ENCODE results near the gene HSPA14.
"Not testable (repeated sequence)": the region's sequence is repeated elsewhere in the genome, so short reads cannot be mapped to it uniquely, and the experiment has no call there.

Gene HSPA14

DNA sequence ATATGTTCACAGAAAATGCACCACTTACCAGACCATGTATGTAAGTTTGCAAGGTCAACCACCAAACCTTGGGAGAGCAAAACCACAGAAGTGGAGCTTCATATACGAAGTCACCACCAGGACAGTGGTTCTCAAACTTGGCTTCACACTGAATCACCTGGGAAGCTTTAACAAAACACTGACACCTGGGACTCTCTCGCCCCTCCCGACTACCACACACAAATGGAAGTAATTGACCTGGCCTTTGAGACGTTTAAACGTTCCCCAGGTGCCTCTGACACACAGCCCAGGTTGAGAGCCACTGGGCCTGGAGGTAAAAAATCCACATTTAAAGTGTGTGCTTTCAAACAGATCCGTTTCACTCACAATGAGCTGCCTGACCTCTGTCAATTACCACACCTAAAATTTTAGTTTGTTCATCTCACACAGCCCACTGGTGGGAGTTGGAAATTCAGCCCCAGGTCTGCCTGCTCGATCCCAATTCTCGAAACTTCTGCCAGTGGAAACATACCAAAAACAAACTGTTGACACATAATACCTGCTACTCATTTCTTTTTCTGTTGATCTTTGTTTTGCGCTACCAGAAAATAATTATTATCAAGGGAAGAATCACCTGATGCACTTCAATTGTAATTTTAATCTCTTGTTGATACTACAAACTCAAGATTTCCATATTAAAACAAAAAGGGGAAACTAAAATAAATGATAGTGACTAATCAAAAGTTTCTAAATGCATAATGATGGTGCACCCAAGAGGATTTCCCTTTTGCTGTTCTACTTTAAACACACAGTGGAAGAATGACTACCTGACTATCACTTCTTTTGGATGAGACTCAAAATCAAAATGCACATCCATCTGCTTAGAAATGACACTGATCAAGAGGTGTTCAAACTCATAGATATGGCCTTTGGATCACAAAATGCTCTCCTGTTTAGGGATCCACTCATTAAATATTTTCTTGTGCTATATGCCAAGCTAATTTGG is 26.8 kb upstream of the HSPA14 start:
- no peak for DNase-seq (ENCODE audit: low read depth)
- TF ChIP-seq, protein P1, sequence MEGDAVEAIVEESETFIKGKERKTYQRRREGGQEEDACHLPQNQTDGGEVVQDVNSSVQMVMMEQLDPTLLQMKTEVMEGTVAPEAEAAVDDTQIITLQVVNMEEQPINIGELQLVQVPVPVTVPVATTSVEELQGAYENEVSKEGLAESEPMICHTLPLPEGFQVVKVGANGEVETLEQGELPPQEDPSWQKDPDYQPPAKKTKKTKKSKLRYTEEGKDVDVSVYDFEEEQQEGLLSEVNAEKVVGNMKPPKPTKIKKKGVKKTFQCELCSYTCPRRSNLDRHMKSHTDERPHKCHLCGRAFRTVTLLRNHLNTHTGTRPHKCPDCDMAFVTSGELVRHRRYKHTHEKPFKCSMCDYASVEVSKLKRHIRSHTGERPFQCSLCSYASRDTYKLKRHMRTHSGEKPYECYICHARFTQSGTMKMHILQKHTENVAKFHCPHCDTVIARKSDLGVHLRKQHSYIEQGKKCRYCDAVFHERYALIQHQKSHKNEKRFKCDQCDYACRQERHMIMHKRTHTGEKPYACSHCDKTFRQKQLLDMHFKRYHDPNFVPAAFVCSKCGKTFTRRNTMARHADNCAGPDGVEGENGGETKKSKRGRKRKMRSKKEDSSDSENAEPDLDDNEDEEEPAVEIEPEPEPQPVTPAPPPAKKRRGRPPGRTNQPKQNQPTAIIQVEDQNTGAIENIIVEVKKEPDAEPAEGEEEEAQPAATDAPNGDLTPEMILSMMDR (IDR thresholded peaks at IDR 0.05; ENCODE audit: low read length, missing control alignments) = no peak
- no peak overlapping the region for H3K4me3 ChIP-seq (replicated peaks; ENCODE audit: low read depth, low read length)

DNA sequence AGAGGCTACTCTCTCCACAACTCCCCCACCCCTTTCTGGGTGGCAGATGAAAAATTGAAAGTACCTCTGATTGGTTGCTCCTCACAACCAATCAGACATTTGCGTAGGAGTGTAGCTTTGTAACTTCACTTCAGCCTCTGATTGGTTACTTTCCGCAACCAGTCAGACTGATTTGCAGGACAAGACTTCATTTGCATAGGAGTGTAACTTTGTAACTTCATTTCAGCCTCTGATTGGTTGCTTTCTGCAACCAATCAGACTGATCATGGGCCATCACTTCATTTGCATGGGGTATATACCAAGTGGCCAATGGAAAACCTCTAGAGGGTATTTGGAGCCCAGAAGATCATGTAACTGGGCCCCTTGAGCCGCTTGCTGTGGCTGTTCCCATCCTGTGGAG is 25.8 kb upstream of the HSPA14 start:
- TF ChIP-seq, protein P1 (IDR thresholded peaks at IDR 0.05; ENCODE audit: low read length, missing control alignments) = no peak
- no peak overlapping the region for H3K4me3 ChIP-seq (replicated peaks; ENCODE audit: low read depth, low read length)
- DNase-seq (ENCODE audit: low read depth) = peak; percentile 3

DNA sequence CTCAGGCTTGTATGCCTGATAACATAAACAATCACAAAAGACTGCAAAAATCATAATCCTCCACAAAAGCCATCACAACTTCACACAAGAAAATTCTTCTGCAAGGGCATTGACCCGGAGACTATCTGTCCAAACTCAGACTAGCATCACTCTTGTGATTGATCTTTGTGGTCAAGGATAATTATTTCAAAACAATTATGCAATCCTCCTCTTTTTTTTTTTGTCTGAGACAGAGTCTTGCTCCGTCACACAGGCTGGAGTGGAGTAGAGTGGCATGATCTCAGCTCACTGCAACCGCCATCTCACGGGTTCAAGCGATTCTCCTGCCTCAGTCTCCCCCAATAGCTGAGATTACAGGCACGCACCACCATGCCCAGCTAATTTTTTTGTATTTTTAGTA is 22.4 kb upstream of the HSPA14 start:
- DNase-seq (ENCODE audit: low read depth) = peak; percentile 7
- H3K4me3 ChIP-seq (replicated peaks; ENCODE audit: low read depth, low read length) = no peak overlapping the region
- TF ChIP-seq, protein P1 (IDR thresholded peaks at IDR 0.05; ENCODE audit: low read length, missing control alignments) = no peak

DNA sequence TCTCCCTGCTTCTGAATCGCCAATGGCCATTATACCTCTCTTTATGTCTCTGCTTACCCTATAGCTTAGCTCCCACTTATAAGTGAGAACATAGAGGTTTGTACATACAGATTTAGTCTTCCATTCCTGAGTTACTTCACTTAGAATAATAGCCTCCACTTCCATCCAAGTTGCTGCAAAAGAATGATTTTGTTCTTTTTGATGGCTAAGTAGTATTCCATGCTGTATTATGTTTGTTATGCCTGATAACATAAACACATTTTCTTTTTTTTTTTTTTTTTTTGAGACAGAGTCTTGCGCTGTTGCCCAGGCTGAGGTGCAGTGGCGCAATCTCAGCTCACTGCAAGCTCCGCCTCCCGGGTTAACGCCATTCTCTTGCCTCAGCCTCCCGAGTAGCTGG is 21.4 kb upstream of the HSPA14 start:
- not testable (repeated sequence) for DNase-seq (ENCODE audit: low read depth); H3K4me3 ChIP-seq (replicated peaks; ENCODE audit: low read depth, low read length)

DNA sequence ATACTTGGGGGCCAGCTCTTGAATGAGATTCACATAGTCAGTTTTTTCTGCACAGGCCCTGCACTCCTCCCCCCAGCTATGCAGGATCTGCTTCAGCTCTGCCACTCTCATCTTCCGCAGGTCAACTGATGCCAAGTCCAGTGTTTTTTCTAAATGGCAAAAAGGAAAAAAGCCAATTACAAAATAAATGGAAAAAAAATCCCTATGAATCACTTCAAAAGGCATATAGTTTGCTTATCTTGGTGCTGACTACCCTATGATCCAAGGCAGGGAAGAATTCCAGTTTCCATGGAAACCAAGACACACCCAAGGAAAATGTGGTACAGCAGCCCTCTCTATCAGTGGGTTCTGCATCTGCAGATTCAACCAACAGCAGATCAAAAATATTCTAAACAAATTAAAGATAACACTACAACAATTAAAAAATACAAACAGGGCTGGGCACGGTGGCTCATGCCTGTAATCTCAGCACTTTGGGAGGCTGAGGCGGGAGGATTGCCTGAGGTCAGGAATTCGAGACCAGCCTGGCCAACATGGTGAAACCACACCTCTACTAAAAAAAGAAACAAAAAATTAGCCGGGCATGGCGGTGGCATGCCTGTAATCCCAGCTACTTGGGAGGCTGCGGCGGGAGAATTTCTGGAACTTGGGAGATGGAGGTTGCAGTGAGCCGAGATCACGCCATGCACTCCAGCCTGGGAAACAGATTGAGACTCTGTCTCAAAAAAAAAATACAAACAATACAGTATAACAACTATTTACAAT is 17.9 kb upstream of the HSPA14 start:
- no peak overlapping the region for H3K4me3 ChIP-seq (replicated peaks; ENCODE audit: low read depth, low read length)
- TF ChIP-seq, protein P1 (IDR thresholded peaks at IDR 0.05; ENCODE audit: low read length, missing control alignments) = no peak
- peak; percentile 70 for DNase-seq (ENCODE audit: low read depth)

DNA sequence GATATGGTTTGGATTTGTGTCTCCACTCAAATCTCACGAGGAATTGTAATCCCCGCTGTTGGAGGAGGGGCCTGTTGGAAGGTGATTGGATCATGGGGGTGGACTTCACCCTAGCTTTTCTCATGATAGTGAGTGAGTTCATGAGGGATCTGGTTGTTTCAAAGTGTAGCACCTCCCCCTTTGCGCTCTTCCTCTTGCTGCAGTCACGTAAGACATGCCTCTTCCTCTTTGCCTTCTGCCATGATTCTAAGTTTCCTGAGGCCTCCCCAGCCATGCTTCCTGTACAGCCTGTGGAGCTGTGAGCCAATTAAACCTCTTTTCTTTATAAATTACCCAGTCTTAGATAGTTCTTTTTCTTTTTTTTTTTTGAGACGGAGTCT is 17.3 kb upstream of the HSPA14 start:
- no peak overlapping the region for H3K4me3 ChIP-seq (replicated peaks; ENCODE audit: low read depth, low read length)
- no peak for DNase-seq (ENCODE audit: low read depth)
- TF ChIP-seq, protein P1 (IDR thresholded peaks at IDR 0.05; ENCODE audit: low read length, missing control alignments) = no peak

DNA sequence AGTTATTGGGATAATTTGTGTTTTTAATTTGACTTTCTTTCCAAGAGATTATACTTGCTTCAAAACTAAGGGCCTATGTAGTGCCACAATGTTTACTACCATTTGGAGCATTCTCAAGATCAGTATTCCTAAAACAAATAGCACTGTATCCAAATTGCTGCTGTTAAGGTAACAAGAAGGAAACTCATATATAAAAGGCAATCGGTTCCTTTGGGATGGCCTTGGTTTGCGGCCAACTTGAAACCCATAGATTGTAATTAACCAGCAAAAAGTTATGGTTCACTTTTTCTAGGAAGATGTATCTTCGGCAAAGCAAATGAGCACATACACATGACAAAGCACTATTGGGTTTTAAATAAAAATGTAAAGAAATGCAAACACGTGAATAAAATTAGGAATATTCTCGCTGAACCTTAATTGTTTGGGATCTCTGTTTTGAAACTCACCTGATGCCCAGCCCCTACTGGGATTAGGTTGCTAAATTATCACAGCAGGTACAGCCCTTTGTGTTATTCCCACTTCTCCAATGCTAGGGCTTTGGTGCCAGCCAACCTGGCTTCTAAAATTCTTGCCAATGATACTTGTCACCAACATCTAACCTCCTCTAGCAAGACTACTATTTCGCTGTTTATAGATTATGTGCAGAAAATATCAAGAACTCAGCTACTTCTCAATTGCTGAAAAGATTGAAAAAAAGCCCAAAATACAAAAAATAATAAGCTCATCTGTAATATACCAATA is 16.3 kb upstream of the HSPA14 start:
- DNase-seq (ENCODE audit: low read depth) = no peak
- H3K4me3 ChIP-seq (replicated peaks; ENCODE audit: low read depth, low read length) = no peak overlapping the region
- TF ChIP-seq, protein P1 (IDR thresholded peaks at IDR 0.05; ENCODE audit: low read length, missing control alignments) = no peak

All from fibroblast of pulmonary artery (primary cell).